Tibial nerve (tissue), 4 donors: ENCODE data around the gene KIAA1958. TPM values are rescaled to one million over a fixed set of nuclear protein-coding genes. Genes with fewer than 3 reads are reported as not detected.

Experiments used
- DNase-seq, 2 donors: peaks; one replicate each; pipeline ENCODE4 v3.0.0-alpha.2; 2019; ENCODE audit warnings: low spot score in 2 of 2
- H3K27ac ChIP-seq, 4 donors: fragments of 200-600 bp; sonication (generic) in 3 of 4; one replicate each; pipeline ENCODE4 v1.5.1; 2017 to 2019; ENCODE audit warnings: mild to moderate bottlenecking in 1 of 4
- H3K27me3 ChIP-seq, 2 donors: fragments of 200-600 bp; sonication (generic) in 1 of 2; one replicate each; pipeline versions ENCODE4 v1.5.1 to v1.6.0; 2017 to 2019
- H3K36me3 ChIP-seq, 3 donors: fragments of 200-600 bp; sonication (generic); one replicate each; pipeline ENCODE4 v1.5.1; 2018 to 2019
- H3K4me1 ChIP-seq, 4 donors: fragments of 200-600 bp; sonication (generic) in 3 of 4; one replicate each; pipeline ENCODE4 v1.5.1; 2017 to 2019
- H3K4me3 ChIP-seq, 4 donors: fragments of 200-600 bp; sonication (generic) in 3 of 4; one replicate each; pipeline ENCODE4 v1.5.1; 2017 to 2019; ENCODE audit warnings: mild to moderate bottlenecking in 1 of 4, moderate library complexity in 1 of 4
- H3K9me3 ChIP-seq, 4 donors: fragments of 200-600 bp; sonication (generic) in 3 of 4; one replicate each; pipeline ENCODE4 v1.5.1; 2017 to 2019
- EP300 ChIP-seq, 2 donors: sonication (generic); formaldehyde crosslinking; IDR thresholded peaks; one replicate each; pipeline ENCODE4 v1.6.1; 2017; ENCODE audit warnings: antibody characterized with exemption in 2 of 2, mild to moderate bottlenecking in 1 of 2
- POLR2A ChIP-seq, 2 donors: fragments of 450-650 bp; IDR thresholded peaks; one replicate each; pipeline ENCODE4 v1.6.1; 2017; ENCODE audit warnings: antibody characterized with exemption in 2 of 2, mild to moderate bottlenecking in 2 of 2, moderate library complexity in 2 of 2
- WGBS, 2 donors: methylation state at CpG; one replicate each; pipeline ENCODE4 v1.1.5; 2018; 5-methylcytosine and 5-hydroxymethylcytosine counted together
- total RNA-seq, 4 donors: library from RNA; depleted of rRNA; stranded (reverse); fragments of >200 nt; gene quantifications; one replicate each; pipeline ENCODE4 v1.1.0, GENCODE V29; 2016
- TF ChIP-seq, protein P1 (sequence below), 5 experiments: fragments of 200-600 bp in 3 of 5; fragments of 450-650 bp in 2 of 5; sonication (generic) in 3 of 5; IDR thresholded peaks; one replicate each; pipeline ENCODE4 v1.5.1; 2016 to 2019; ENCODE audit warnings: antibody characterized with exemption in 5 of 5, mild to moderate bottlenecking in 3 of 5, moderate library complexity in 2 of 5

The KIAA1958 gene
- total RNA-seq, 4 donors from 2014 or later, result 3.7 to 5.2 (median 4.5) TPM

DNA sequence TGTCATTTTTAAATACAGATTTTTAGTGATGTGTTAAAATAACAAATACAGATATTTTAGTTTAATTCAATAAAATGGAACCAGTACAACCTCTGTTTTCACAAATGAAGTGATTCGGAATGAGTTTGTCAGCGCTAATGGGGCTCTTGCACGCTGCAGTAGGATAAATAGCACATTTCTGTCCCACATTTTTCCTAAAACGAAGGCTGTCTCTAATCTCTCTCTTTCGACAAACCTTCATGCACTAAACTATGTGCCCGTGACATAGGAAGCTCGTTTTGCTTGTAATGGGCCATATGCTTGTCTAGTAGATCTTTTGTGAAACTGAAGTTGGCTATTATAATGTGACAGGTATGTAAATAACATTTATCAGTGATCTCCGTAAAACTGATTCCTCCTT is 130.7 kb downstream of the KIAA1958 start:
- TF ChIP-seq POLR2A (IDR thresholded peaks at IDR 0.05), result no peak
- TF ChIP-seq, protein P1, sequence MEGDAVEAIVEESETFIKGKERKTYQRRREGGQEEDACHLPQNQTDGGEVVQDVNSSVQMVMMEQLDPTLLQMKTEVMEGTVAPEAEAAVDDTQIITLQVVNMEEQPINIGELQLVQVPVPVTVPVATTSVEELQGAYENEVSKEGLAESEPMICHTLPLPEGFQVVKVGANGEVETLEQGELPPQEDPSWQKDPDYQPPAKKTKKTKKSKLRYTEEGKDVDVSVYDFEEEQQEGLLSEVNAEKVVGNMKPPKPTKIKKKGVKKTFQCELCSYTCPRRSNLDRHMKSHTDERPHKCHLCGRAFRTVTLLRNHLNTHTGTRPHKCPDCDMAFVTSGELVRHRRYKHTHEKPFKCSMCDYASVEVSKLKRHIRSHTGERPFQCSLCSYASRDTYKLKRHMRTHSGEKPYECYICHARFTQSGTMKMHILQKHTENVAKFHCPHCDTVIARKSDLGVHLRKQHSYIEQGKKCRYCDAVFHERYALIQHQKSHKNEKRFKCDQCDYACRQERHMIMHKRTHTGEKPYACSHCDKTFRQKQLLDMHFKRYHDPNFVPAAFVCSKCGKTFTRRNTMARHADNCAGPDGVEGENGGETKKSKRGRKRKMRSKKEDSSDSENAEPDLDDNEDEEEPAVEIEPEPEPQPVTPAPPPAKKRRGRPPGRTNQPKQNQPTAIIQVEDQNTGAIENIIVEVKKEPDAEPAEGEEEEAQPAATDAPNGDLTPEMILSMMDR (IDR thresholded peaks at IDR 0.05), result no peak
- no peak for TF ChIP-seq EP300 (IDR thresholded peaks at IDR 0.05)
- Histone ChIP-seq H3K27ac (no peak overlapping the region), H3K4me3 (no peak overlapping the region), H3K9me3 (no peaks in the 10 kb centered on the region), H3K36me3 (peaks cover 0 to 6% (median 0%) of the 10 kb centered on the region in 3 donors), H3K4me1 (no peaks in the 10 kb centered on the region), H3K27me3 (no peaks in the 10 kb centered on the region)
- no peak for DNase-seq
- 91 to 96% methylated on average over 8 of the region's 8 CpGs for WGBS, 2 donors

DNA sequence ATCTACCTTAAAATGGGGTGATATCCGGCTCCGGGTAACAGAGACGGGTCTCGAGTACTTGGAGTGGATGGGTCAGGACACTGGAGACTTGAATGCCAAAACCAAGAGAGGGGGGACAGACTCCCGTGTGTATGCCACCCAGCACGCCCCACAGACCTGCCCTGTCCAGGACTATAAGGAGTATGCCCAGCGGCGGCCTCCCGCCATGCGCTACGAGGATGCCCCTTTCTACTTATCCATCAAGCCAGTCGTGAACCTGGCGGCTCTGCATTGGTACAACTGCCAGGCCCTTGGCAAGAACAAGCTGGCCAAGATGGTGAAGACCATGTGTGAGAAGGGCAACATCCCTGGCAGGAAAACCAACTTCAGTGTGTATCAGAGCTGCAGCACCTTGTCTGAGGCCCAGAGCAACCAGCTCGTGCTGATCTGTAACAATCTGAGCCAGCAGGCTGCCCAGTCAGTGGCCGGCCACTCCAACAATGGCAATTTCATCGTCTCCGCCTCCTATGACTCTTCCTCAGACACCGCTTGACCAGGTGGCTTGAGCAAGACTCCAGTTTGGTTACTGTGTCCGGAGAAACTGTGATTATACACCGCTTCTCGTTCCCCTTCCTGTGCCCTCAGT is 131.9 kb downstream of the KIAA1958 start:
- Histone ChIP-seq H3K36me3 (peaks cover 0 to 6% (median 0%) of the 10 kb centered on the region in 3 donors), H3K27ac (no peak overlapping the region), H3K4me1 (no peaks in the 10 kb centered on the region), H3K4me3 (no peak overlapping the region), H3K27me3 (no peaks in the 10 kb centered on the region), H3K9me3 (no peaks in the 10 kb centered on the region)
- DNase-seq, result no peak
- 91 to 94% methylated on average over 15 to 16 of the region's 21 CpGs for WGBS, 2 donors
- no peak for TF ChIP-seq EP300 (IDR thresholded peaks at IDR 0.05)
- TF ChIP-seq, protein P1 (IDR thresholded peaks at IDR 0.05), result no peak
- no peak for TF ChIP-seq POLR2A (IDR thresholded peaks at IDR 0.05)

DNA sequence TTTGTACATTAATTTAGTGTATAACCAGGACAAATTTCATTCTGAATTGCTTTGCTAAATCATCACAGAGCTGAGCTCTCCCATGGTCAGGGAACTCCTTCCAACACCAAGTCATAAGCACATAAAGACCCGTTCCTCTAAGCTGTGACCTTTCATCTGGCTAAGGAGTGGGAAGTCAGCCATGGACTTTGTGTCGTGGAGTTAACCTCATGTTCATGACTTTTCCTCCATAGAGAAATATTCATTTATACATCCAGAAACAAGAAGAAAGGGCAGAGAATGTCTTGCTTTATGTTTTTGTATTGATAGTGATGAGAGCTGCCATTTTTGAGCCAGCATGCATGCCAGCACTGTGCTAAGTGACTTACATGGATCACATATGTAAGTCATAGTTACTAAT is 133.8 kb downstream of the KIAA1958 start:
- H3K36me3 ChIP-seq, result peaks cover 0 to 6% (median 0%) of the 10 kb centered on the region in 3 donors
- 25 to 26% methylated on average over 2 of the region's 2 CpGs for WGBS, 2 donors
- no peaks in the 10 kb centered on the region for H3K27me3 ChIP-seq
- DNase-seq, result no peak
- no peak overlapping the region for H3K27ac ChIP-seq
- no peaks in the 10 kb centered on the region for H3K4me1 ChIP-seq
- H3K4me3 ChIP-seq, result no peak overlapping the region
- no peaks in the 10 kb centered on the region for H3K9me3 ChIP-seq
- TF ChIP-seq EP300 (IDR thresholded peaks at IDR 0.05), result no peak
- no peak for TF ChIP-seq POLR2A (IDR thresholded peaks at IDR 0.05)
- TF ChIP-seq, protein P1 (IDR thresholded peaks at IDR 0.05), result no peak

DNA sequence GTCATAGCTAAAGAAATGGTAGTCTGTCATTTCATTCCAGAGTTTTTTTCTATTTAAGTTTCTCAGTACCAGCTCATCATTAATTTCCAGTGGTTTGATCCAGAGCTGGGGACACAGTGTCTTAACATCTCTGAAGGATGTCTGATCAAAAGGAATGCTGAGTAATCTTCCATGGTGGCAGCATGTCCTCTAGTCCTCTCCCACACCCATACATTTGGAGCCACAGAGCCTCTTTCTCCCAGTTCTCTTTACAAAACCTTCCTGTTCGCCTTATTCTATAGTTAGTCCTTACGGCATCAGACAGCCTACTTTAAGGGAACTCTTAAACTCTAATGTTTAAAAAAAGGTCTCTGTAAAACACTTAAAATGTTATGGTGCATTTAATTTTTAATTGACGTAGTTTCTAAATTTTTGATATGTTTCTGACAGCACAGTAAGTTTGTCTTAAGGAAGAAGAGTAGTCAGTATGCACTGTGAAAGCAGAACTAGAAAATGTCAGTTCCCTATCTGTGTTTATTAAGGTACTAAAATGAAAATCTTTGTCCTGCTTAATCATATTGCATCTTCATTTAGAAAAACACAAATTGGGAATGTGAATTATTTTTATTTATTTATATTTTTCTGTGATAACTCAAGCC is 134.5 kb downstream of the KIAA1958 start:
- Histone ChIP-seq H3K4me1 (no peaks in the 10 kb centered on the region), H3K4me3 (no peak overlapping the region), H3K9me3 (no peaks in the 10 kb centered on the region), H3K36me3 (peaks cover 0 to 6% (median 0%) of the 10 kb centered on the region in 3 donors), H3K27ac (no peak overlapping the region), H3K27me3 (no peaks in the 10 kb centered on the region)
- 60 to 77% methylated on average over 3 of the region's 3 CpGs for WGBS, 2 donors
- TF ChIP-seq EP300 (IDR thresholded peaks at IDR 0.05), result no peak
- TF ChIP-seq POLR2A (IDR thresholded peaks at IDR 0.05), result no peak
- TF ChIP-seq, protein P1 (IDR thresholded peaks at IDR 0.05), result no peak
- no peak for DNase-seq

DNA sequence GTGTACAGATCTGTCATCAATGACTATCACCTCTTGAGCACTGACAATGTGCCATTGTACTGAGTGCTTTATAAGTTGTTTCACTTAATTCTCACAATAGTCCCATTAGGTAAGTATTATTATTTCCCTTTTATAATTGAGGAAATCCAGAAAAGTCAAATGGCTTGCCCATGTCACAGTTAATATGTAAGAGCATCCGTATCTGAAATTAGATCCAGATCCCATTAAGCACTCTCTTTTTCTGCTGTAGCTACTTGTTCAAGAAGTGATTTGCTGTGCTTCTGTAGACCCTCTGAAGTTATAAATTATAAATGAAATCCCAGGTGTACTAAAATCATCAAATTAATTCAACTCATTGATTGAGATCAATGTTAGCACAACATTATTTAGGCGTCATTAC is 136.6 kb downstream of the KIAA1958 start:
- WGBS, 2 donors, result 88 to 98% methylated on average over 2 of the region's 2 CpGs
- TF ChIP-seq EP300 (IDR thresholded peaks at IDR 0.05), result no peak
- TF ChIP-seq POLR2A (IDR thresholded peaks at IDR 0.05), result no peak
- TF ChIP-seq, protein P1 (IDR thresholded peaks at IDR 0.05), result no peak
- peaks cover 0 to 4% (median 0%) of the 10 kb centered on the region in 3 donors for H3K36me3 ChIP-seq
- no peaks in the 10 kb centered on the region for H3K4me1 ChIP-seq
- no peaks in the 10 kb centered on the region for H3K27me3 ChIP-seq
- H3K9me3 ChIP-seq, result no peaks in the 10 kb centered on the region
- no peak for DNase-seq
- H3K27ac ChIP-seq, result no peak overlapping the region
- no peak overlapping the region for H3K4me3 ChIP-seq
